Measurements from ENCODE around the gene ASMT. TPM values are rescaled to one million over a fixed set of nuclear protein-coding genes. Genes with fewer than 3 reads are reported as not detected.

Gene ASMT
- total RNA-seq, 4 donors from 2014 or later, result not detected

DNA sequence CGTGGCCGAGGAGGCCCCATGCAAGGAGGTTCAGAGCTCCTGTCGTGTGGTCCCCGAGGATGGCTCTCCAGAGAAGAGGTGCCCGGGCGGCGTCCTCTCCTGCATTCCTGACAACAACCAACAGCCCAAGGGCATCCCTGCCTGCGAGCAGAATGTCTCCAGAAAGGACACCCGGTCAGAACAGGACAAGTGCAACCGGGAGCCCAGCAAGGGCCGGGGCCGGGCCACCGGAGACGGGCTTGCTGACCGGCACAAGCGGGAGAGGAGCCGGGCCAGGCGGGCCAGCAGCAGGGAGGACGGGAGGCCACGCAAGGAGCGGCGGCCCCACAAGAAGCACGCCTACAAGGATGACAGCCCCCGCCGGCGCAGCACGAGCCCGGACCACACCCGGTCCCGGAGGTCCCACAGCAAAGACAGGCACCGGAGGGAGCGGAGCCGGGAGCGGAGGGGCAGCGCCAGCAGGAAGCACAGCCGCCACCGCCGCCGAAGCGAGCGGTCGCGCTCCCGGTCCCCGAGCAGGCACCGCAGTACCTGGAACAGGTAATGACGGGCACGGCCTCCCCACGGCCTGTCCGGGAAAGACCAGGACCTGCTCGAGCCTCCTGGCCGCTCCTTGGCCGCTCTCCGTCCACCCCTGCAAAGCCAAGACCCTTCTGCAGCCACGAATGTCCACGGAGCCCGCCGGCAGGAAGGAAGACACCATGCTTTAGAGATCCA is 13.7 kb upstream of the ASMT start:
- DNase-seq, result no peak
- TF ChIP-seq CTCF (IDR thresholded peaks at IDR 0.05) (no peak), POLR2A (IDR thresholded peaks at IDR 0.05) (no peak)
- Histone ChIP-seq H3K4me1 (no peaks in the 10 kb centered on the region), H3K4me3 (replicated peaks in 1 of 3) (no peak overlapping the region), H3K27me3 (no peaks in the 10 kb centered on the region), H3K27ac (no peak overlapping the region), H3K9me3 (no peaks in the 10 kb centered on the region), H3K36me3 (peaks cover 62% of the 10 kb centered on the region in 2 donors)
- intact Hi-C loops (cut with DNase I), result no loop called here
- WGBS, 2 donors, result 96 to 98% methylated on average over 53 to 54 of the region's 58 CpGs

GRCh38 chrX:1601768-1602085 is 13.1 kb upstream of the ASMT start:
- H3K4me3 ChIP-seq (replicated peaks in 1 of 3), result no peak overlapping the region
- H3K4me1 ChIP-seq, result no peaks in the 10 kb centered on the region
- H3K9me3 ChIP-seq, result no peaks in the 10 kb centered on the region
- no peaks in the 10 kb centered on the region for H3K27me3 ChIP-seq
- peaks cover 61 to 62% of the 10 kb centered on the region in 2 donors for H3K36me3 ChIP-seq
- WGBS, 2 donors, result 91 to 97% methylated on average over 15 of the region's 15 CpGs
- DNase-seq, result no peak
- TF ChIP-seq CTCF (IDR thresholded peaks at IDR 0.05) (no peak), POLR2A (IDR thresholded peaks at IDR 0.05) (no peak)
- H3K27ac ChIP-seq, result no peak overlapping the region
- intact Hi-C loops (cut with DNase I), result no loop called here

DNA sequence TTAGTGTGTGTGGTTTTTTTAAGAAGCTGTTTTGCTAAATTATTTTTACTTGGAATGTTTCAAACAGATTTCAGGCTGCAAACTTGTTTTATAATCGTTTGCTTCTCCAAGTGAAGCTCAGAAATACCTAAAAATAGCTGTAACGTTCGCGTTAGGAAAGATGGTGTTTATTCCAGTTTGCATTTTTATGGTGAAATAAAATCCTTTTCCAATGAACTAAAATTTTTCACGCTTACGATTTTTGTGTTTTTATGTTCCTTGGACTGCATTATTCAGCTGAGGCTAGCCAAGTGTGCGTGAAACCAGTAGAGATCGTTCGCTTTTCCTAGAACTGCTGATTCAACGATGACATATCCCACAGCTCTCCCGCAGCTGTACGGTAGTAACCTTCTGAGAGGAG is 12.6 kb upstream of the ASMT start:
- TF ChIP-seq POLR2A (IDR thresholded peaks at IDR 0.05) (no peak), CTCF (IDR thresholded peaks at IDR 0.05) (no peak)
- Histone ChIP-seq H3K27me3 (no peaks in the 10 kb centered on the region), H3K27ac (no peak overlapping the region), H3K36me3 (peaks cover 55 to 57% of the 10 kb centered on the region in 2 donors), H3K4me3 (replicated peaks in 1 of 3) (no peak overlapping the region), H3K9me3 (no peaks in the 10 kb centered on the region), H3K4me1 (no peaks in the 10 kb centered on the region)
- 98% methylated on average over 12 of the region's 12 CpGs for WGBS, 2 donors
- no peak for DNase-seq
- intact Hi-C loops (cut with DNase I), result no loop called here

GRCh38 chrX:1606496-1606895 is 8.4 kb upstream of the ASMT start:
- H3K27ac ChIP-seq, result no peak overlapping the region
- no peaks in the 10 kb centered on the region for H3K9me3 ChIP-seq
- 94 to 96% methylated on average over 11 of the region's 11 CpGs for WGBS, 2 donors
- H3K4me3 ChIP-seq (replicated peaks in 1 of 3), result no peak overlapping the region
- TF ChIP-seq POLR2A (IDR thresholded peaks at IDR 0.05) (no peak), CTCF (IDR thresholded peaks at IDR 0.05) (no peak)
- DNase-seq, result no peak
- intact Hi-C loops (cut with DNase I), result no loop called here
- H3K27me3 ChIP-seq, result no peaks in the 10 kb centered on the region
- H3K4me1 ChIP-seq, result no peaks in the 10 kb centered on the region
- H3K36me3 ChIP-seq, result peaks cover 17% of the 10 kb centered on the region in 2 donors

GRCh38 chrX:1609311-1609710 is 5.5 kb upstream of the ASMT start:
- Histone ChIP-seq H3K4me3 (replicated peaks in 1 of 3) (no peak overlapping the region), H3K9me3 (no peaks in the 10 kb centered on the region), H3K36me3 (no peaks in the 10 kb centered on the region), H3K4me1 (no peaks in the 10 kb centered on the region), H3K27me3 (no peaks in the 10 kb centered on the region), H3K27ac (no peak overlapping the region)
- TF ChIP-seq CTCF (IDR thresholded peaks at IDR 0.05), result no peak
- intact Hi-C loops (cut with DNase I), result no loop called here
- WGBS, 2 donors, result 85 to 91% methylated on average over 10 to 11 of the region's 11 CpGs
- no peak for DNase-seq

Data from thyroid gland (tissue), 4 donors.